ENCODE results near the gene SMC1B. TPM values are rescaled to one million over a fixed set of nuclear protein-coding genes. Genes with fewer than 3 reads are reported as not detected.

Gene SMC1B
- total and polyA plus RNA-seq, 2 of the 8 experiments (the other 6 are each of a cell fraction or from before 2014, with no cell fraction given): 0.02 TPM; not detected in 1

Other genes with a start within 250 kb of the SMC1B start
- gene NUP50, start 249.7 kb downstream of the SMC1B start, total RNA-seq (2021; fragmentation: NEBNext Ultra II Directional; extraction: Animal tissue kit (Norgen Biotek cat#: 25700)): 112 and 118 TPM in 2 replicates
- 16.4 and 20.0 TPM in 2 replicates for gene NUP50, start 249.7 kb downstream of the SMC1B start, polyA plus RNA-seq (2011; rRNA removed)
- 61.9 and 65.3 TPM in 2 replicates for gene KIAA0930, start 172.7 kb downstream of the SMC1B start, total RNA-seq (2021; fragmentation: NEBNext Ultra II Directional; extraction: Animal tissue kit (Norgen Biotek cat#: 25700))
- 66.1 and 95.4 TPM in 2 replicates for gene KIAA0930, start 172.7 kb downstream of the SMC1B start, polyA plus RNA-seq (2011; rRNA removed)
- 0.35 TPM in 1 of 2 replicates, not detected in the other for gene UPK3A, start 128.7 kb downstream of the SMC1B start, total RNA-seq (2021; fragmentation: NEBNext Ultra II Directional; extraction: Animal tissue kit (Norgen Biotek cat#: 25700))
- gene UPK3A, start 128.7 kb downstream of the SMC1B start, polyA plus RNA-seq (2011; rRNA removed): 1.7 and 2.4 TPM in 2 replicates
- 18.6 and 21.1 TPM in 2 replicates for gene FAM118A, start 103.7 kb downstream of the SMC1B start, total RNA-seq (2021; fragmentation: NEBNext Ultra II Directional; extraction: Animal tissue kit (Norgen Biotek cat#: 25700))
- 8.5 and 13.9 TPM in 2 replicates for gene FAM118A, start 103.7 kb downstream of the SMC1B start, polyA plus RNA-seq (2011; rRNA removed)
- gene RIBC2, start 94 bp upstream of the SMC1B start, total RNA-seq (2021; fragmentation: NEBNext Ultra II Directional; extraction: Animal tissue kit (Norgen Biotek cat#: 25700)): 1.8 and 2.1 TPM in 2 replicates
- gene RIBC2, start 94 bp upstream of the SMC1B start, polyA plus RNA-seq (2011; rRNA removed): 0.79 and 0.83 TPM in 2 replicates
- 168 and 184 TPM in 2 replicates for gene FBLN1, start 89.3 kb upstream of the SMC1B start, total RNA-seq (2021; fragmentation: NEBNext Ultra II Directional; extraction: Animal tissue kit (Norgen Biotek cat#: 25700))
- 159 and 233 TPM in 2 replicates for gene FBLN1, start 89.3 kb upstream of the SMC1B start, polyA plus RNA-seq (2011; rRNA removed)